ENCODE data around the gene DLG2. TPM values are rescaled to one million over a fixed set of nuclear protein-coding genes. Genes with fewer than 3 reads are reported as not detected.

The DLG2 gene
- total and polyA plus RNA-seq, 12 donors, result 1.0 to 14.8 (median 7.4) TPM

DNA sequence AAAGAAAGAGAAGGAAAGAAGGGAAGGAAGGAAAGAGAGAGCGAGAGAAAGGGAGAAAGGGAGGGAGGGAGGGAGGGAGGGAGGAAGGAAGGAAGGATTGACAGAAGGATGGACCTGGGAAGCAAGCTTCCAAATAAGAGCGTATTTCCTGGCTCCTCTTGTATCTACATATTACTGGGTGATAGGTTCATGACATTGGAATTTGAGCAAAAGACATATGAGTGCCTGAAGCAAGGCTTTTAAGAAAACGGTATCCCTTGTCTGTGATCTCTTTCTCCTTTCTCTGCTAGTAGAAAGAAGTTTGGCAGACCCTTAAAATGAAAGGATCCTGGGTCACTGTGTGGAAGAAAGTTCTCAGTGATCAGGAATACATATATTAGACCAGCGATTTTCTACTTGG lies 1408.8 kb downstream of the DLG2 start:
- no peak overlapping the region for H3K27ac ChIP-seq

GRCh38 chr11:84215672-84216071 lies 1411.5 kb downstream of the DLG2 start:
- WGBS, 2 donors, result 80 to 86% methylated on average over 1 of the region's 1 CpG
- Histone ChIP-seq H3K27me3 (no peaks in the 10 kb centered on the region), H3K4me3 (no peak overlapping the region), H3K4me1 (peaks cover 0 to 3% (median 0%) of the 10 kb centered on the region in 9 donors), H3K27ac (no peak overlapping the region), H3K36me3 (no peaks in the 10 kb centered on the region), H3K9me3 (no peaks in the 10 kb centered on the region)
- TF ChIP-seq CTCF (IDR thresholded peaks at IDR 0.05), result no peak
- intact Hi-C loops (cut with DNase I), result no loop called here
- no peak for ATAC-seq
- DNase-seq, result no peak

More for the DNA sequence above, 1408.8 kb downstream of the DLG2 start:
- Histone ChIP-seq H3K36me3 (no peaks in the 10 kb centered on the region), H3K27me3 (no peaks in the 10 kb centered on the region), H3K4me3 (no peak overlapping the region), H3K9me3 (no peaks in the 10 kb centered on the region), H3K4me1 (peaks cover 0 to 3% (median 0%) of the 10 kb centered on the region in 9 donors)
- no peak for ATAC-seq
- WGBS, 2 donors, result 52 to 53% methylated on average over 4 of the region's 4 CpGs
- intact Hi-C loops (cut with DNase I), result no loop called here
- no peak for DNase-seq
- no peak for TF ChIP-seq CTCF (IDR thresholded peaks at IDR 0.05)

- 92 to 93% methylated on average over 1 of the region's 1 CpG for WGBS, 2 donors
- H3K27me3 ChIP-seq, result no peaks in the 10 kb centered on the region
- no peak for DNase-seq
- H3K4me1 ChIP-seq, result peaks cover 0 to 3% (median 0%) of the 10 kb centered on the region in 9 donors
- no peak for TF ChIP-seq CTCF (IDR thresholded peaks at IDR 0.05)
- H3K27ac ChIP-seq, result no peak overlapping the region
- no peaks in the 10 kb centered on the region for H3K36me3 ChIP-seq
- H3K9me3 ChIP-seq, result no peaks in the 10 kb centered on the region
- no peak for ATAC-seq
- no peak overlapping the region for H3K4me3 ChIP-seq
- intact Hi-C loops (cut with DNase I), result no loop called here
Observed at GRCh38 chr11:84214557-84214956, 1412.6 kb downstream of the DLG2 start.

DNA sequence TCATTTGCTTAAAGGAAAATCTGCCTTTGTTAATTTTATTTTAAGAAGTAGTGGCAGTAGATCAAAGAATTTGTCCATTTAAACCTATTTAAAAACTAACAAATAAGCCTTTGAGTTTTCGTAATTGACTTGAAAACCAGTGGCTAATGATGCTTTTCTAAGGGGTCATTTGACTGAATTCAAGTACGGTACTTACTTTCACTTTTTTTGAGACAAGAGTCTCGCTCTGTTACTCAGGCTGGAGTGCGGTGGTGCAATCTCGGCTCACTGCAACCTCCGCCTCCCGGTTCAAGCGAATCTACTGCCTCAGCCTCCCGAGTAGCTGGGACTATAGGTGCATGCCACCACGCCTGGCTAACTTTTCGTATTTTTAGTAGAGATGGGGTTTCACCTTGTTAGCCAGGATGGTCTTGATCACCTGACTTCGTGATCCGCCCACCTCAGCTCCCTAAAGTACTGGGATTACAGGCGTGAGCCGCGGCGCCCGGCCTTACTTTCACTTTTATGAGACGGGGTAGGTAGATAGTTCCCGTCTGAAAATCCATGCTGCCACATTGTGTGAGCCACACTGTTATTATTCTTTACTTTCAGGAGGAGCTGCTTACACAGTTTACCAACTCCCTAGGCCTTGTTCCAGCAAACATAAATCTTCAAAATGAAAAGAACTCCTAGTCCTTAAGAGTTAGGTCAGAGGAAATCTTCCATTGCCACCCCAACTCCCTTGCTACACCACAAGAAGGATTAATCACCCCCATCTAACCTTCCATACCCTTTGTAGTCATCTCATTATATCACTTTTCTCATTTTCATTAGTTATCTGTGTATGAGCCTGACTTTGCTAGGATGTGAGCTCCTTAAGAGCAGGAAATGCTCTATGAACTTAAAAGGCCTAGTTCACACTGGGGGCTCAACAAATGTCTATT lies 1414.4 kb downstream of the DLG2 start:
- intact Hi-C loops (cut with DNase I), result no loop called here
- no peak for TF ChIP-seq CTCF (IDR thresholded peaks at IDR 0.05)
- Histone ChIP-seq H3K27ac (no peak overlapping the region), H3K9me3 (no peaks in the 10 kb centered on the region), H3K4me1 (no peaks in the 10 kb centered on the region), H3K4me3 (no peak overlapping the region), H3K36me3 (no peaks in the 10 kb centered on the region), H3K27me3 (no peaks in the 10 kb centered on the region)
- ATAC-seq (no peak), DNase-seq (no peak)
- 93 to 94% methylated on average over 20 of the region's 20 CpGs for WGBS, 2 donors

Data from heart right ventricle (tissue), 16 donors.